K562 (cell line): ENCODE data around the gene SDR42E2.

ENCODE experiments used
- GABPB1 ChIP-seq: sonication (generic); formaldehyde crosslinking; IDR thresholded peaks from 2 replicates; pipeline ENCODE4 v1.8.0; 2022; ENCODE audit warnings: mild to moderate bottlenecking, missing genetic modification reagents
- MTA3 ChIP-seq: fragments of 450-650 bp; formaldehyde crosslinking; IDR thresholded peaks from 2 replicates; pipeline ENCODE4 v1.6.1; 2017; ENCODE audit warnings: mild to moderate bottlenecking, borderline replicate concordance
- SRF ChIP-seq, 2 experiments: fragments of 250-450, 450-650 bp in 1 of 2; sonication (Bioruptor Pico) in 1 of 2; sonication (generic) in 1 of 2; formaldehyde crosslinking; IDR thresholded peaks; 2 replicates each; pipeline versions ENCODE4 v1.5.0 to v1.5.1; 2020 to 2022; ENCODE audit warnings: mild to moderate bottlenecking in 1 of 2, missing genetic modification reagents in 1 of 2
- TF ChIP-seq, protein P1 (sequence below): sonication (generic); formaldehyde crosslinking; IDR thresholded peaks from 2 replicates; pipeline ENCODE4 v1.8.0; 2022; ENCODE audit warnings: missing genetic modification reagents, mild to moderate bottlenecking, borderline replicate concordance

DNA sequence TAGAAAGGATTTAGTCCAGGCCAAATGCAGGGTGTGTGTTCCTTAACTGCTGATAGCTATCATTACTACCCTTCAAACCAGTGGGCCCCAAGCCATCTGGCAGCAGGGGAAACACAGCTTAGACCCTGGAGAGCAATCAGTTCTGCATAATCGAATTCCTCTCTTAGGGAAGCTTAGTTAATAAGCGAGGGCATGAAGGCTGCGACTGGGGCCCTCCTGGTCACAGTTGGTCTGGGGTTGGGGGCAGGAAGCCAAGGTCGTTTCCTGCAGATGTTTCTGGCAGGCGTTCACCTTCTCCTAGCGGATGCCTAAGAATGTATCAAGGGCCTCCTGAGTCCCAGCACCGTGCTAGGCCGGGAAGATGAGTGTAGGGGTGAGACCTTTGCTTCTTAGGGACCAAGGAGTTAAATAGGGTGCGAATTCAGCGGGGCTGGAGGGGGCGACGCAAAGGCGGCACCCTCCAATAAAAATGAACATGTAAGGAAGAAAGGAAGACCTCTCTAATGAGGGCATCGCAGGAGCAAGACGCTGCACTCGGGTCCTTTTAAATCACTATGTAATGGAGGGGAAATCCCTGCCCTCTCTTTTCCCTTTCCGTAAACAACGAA, 27.3 kb downstream of the SDR42E2 start:
- no peak for TF ChIP-seq MTA3
- TF ChIP-seq GABPB1 = no peak
- TF ChIP-seq, protein P1, sequence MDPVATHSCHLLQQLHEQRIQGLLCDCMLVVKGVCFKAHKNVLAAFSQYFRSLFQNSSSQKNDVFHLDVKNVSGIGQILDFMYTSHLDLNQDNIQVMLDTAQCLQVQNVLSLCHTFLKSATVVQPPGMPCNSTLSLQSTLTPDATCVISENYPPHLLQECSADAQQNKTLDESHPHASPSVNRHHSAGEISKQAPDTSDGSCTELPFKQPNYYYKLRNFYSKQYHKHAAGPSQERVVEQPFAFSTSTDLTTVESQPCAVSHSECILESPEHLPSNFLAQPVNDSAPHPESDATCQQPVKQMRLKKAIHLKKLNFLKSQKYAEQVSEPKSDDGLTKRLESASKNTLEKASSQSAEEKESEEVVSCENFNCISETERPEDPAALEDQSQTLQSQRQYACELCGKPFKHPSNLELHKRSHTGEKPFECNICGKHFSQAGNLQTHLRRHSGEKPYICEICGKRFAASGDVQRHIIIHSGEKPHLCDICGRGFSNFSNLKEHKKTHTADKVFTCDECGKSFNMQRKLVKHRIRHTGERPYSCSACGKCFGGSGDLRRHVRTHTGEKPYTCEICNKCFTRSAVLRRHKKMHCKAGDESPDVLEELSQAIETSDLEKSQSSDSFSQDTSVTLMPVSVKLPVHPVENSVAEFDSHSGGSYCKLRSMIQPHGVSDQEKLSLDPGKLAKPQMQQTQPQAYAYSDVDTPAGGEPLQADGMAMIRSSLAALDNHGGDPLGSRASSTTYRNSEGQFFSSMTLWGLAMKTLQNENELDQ (CRISPR knock-in tag) = no peak
- no peak for TF ChIP-seq SRF (CRISPR knock-in tag; IDR thresholded peaks at IDR 0.05)
